GM12873 (cell line): ENCODE data around the gene TMC5.

Source experiments
- TF ChIP-seq, protein P1 (sequence below): IDR thresholded peaks from 2 replicates; pipeline ENCODE4 v1.5.1; 2012; ENCODE audit warnings: low read depth, mild to moderate bottlenecking, moderate library complexity, low read length, control low read depth; ENCODE audit not compliant: insufficient read depth; ENCODE audit errors: missing control alignments

The TMC5 gene

DNA sequence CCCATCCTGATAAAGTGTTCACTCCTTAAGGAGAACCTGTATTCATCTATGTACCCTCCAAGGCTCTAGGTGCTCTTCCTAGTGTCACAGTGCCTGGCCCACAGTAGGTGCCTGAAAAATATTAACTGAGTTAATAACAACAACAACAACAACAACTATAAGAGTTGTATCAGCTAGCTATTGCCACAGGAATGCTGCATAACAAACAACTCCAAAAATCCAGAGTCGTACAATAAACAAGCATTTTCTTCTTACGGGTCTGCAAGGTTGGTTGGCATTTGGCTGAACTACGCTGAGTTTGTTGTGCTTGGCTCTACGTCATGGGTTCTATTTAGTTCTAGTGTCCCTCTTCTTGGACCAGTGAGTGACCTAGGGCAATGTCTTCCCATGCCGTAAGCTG, 29.2 kb downstream of the TMC5 start:
- TF ChIP-seq, protein P1, sequence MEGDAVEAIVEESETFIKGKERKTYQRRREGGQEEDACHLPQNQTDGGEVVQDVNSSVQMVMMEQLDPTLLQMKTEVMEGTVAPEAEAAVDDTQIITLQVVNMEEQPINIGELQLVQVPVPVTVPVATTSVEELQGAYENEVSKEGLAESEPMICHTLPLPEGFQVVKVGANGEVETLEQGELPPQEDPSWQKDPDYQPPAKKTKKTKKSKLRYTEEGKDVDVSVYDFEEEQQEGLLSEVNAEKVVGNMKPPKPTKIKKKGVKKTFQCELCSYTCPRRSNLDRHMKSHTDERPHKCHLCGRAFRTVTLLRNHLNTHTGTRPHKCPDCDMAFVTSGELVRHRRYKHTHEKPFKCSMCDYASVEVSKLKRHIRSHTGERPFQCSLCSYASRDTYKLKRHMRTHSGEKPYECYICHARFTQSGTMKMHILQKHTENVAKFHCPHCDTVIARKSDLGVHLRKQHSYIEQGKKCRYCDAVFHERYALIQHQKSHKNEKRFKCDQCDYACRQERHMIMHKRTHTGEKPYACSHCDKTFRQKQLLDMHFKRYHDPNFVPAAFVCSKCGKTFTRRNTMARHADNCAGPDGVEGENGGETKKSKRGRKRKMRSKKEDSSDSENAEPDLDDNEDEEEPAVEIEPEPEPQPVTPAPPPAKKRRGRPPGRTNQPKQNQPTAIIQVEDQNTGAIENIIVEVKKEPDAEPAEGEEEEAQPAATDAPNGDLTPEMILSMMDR: no peak

DNA sequence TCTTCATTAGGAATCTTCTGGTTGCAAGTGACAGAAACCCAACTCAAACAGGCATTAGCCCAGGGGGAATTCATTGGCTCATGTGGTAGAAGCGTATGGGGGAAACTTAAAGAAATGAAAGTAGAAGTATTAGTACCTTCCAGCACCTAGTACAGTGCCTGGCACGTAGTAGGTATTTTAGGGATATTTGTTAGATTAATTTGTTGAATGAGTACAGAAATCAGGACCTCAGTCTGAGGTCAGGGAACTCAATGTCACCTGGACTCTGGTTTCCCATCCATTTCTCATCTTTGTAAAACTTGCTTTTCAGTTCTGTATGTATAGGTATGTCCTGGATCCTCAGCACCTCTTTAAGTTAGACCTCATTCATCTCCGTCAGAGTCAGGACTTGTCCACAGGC, 32.5 kb downstream of the TMC5 start:
- TF ChIP-seq, protein P1: no peak

DNA sequence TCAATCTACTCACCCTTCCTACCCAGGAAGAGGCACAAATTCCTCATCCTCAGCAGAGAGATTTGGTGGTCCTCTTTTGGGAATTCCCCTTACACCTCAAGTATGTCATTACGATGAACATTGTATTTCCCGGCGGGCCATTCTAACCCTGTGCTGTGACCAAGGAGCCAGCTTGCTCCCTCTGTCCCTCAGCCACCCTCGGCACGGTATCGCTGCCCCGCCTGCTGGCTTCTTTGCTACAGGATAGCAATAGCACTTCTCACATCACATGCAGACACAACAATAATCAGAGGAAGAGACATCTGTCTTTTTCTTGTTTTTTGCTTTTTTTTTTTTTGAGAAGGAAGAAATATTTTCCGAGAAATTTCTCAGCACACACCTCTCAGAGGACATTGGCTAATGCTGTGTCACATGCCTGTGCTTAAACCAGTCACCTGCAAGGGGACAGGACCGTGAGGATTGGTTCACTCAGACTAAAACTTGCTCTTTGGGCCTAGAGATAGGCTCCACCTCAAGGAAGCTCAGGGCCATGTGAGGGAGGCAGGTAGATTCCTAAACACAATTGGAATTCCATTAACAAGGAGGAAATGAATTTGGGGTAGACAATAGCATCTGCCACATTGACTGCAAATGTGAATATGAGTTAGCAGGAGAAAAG, 41.2 kb downstream of the TMC5 start:
- TF ChIP-seq, protein P1: no peak

DNA sequence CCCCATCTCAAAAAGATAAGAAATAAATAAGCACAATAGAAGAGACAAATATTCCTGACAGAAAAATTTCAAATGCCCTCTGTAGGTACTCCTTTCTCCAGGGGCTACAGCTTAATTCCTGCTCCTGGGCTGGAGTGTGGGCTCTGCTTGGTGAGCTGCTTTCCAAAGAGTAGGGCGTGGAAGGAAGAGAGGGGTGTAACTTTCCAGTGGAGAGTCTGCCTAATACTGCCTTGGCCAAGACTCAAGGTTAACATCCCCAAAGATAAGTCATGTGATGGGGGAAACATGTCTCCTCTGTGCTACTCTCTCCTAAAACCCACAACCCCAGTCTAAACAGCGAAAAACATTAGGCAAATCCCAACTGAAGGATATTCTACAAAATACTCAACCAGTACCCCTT, 42.7 kb downstream of the TMC5 start:
- TF ChIP-seq, protein P1: no peak

DNA sequence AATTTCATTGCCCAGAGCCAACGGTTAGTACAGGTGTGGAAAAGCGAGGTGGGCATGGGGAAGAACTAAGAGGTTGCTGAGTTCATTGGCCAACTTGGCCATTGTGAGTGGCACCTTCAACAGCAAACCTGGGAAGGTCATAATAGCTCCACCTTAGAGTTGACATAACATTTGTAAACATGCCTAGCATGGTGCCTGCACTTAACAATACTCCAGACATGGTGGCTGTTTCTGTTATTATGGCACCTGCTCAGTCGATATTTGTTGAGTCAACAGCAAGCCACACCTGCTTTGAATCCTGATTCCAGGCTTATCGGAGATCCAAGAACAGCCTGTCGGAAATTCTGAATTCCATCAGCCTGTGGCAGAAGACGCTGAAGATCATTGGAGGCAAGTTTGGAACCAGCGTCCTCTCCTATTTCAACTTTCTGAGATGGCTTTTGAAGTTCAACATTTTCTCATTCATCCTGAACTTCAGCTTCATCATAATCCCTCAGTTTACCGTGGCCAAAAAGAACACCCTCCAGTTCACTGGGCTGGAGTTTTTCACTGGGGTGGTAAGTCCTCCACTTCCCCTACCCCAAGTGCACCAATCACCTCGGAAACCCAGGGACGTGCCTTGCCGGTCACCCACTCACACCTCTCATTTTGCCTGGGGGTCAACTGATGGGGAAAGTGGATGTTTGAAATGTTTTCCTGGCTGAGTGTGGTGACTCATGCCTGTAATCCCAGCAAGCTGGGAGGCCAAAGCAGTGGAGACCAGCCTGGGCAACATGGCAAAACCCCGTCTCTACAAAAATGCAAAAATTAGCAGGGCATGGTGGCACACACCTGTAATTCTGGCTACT, 46.0 kb downstream of the TMC5 start:
- TF ChIP-seq, protein P1: no peak

DNA sequence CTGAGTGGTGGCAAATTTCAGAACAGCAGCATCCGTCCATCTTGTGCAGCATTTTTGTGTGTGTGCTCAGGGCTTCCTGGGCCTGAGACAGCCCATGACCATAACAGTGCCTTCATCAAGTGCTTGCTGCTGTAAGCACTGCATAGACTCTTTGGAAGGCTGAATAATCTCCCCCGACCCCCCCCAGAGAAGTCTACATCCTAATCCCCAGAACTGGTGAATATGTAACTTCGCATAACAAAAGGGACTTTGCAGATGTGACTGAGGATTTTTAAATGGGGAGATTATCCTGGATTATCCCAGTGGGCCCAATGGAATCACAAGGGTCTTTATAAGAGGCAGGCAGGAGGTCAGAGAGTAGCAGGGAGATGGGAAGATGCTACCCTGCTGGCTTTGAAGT, 50.6 kb downstream of the TMC5 start:
- TF ChIP-seq, protein P1: no peak

DNA sequence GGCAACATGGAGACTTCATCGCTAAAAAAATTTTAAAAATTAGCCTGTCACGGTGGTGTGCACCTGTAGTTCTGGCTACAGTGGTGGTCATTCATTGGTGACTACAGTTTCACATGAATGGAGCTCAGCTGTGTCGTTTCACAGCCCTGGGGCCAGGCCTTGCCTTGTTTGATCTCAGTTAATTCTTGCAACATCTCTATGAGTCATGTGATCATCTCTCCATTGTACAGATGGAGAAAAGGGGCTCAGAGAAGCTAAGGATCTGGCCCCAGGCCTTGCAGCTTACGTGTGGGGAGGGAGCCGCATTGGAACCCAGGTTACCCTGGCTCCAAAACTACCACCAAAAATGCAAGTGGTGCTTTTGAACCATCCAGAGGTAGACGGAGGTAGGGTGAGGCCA, 54.8 kb downstream of the TMC5 start:
- TF ChIP-seq, protein P1: no peak
